Fibroblast of gingiva (primary cell): ENCODE data around the gene LHX2.

Experiments used
- DNase-seq: peaks from one replicate; pipeline ENCODE4 v3.0.0-alpha.2; 2011; ENCODE audit warnings: low read depth

LHX2 gene

DNA sequence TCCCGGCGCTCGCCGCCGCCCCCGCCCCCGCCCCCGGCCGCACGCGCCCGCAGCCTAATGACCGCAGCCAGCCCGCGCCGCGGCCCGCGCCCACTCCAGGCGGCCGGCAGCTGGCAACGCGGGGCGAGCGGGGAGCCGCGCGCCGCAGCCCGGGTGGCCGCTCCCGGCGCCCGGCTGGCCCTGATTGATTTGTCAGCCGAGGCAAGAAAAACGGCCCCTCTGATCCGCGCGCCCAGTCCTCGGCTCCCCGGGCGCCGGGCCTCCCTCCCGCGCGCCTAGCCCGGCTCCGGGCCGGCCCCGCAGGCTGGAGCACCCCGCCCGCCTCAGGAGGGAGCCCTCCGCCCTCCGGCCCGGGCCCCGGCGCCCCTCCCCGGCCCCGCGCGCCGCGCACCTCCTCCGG, 11.9 kb upstream of the LHX2 start:
- DNase-seq = no peak

- no peak for DNase-seq
Measured at GRCh38 chr9:124000161-124000783, 11.3 kb upstream of the LHX2 start.

GRCh38 chr9:124000784-124001457, 10.6 kb upstream of the LHX2 start:
- no peak for DNase-seq

DNA sequence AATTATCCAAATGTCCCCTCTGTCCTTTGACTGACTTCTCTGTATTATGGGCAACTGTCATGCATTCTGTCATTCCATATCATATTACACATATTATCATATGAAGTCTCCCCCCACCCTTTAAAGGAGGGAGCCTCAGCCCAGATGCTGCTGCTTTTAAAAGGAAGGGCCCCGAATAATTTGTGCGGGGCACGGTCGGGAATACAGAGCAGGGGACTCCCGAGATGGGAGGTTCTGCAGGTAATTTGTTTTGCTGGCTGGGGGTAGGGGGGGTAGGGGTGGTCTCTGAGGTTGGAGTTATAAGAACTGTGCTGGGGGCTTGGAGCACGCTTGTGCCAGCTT, 10.1 kb upstream of the LHX2 start:
- no peak for DNase-seq

GRCh38 chr9:124001866-124002525, 9.6 kb upstream of the LHX2 start:
- DNase-seq = no peak

DNA sequence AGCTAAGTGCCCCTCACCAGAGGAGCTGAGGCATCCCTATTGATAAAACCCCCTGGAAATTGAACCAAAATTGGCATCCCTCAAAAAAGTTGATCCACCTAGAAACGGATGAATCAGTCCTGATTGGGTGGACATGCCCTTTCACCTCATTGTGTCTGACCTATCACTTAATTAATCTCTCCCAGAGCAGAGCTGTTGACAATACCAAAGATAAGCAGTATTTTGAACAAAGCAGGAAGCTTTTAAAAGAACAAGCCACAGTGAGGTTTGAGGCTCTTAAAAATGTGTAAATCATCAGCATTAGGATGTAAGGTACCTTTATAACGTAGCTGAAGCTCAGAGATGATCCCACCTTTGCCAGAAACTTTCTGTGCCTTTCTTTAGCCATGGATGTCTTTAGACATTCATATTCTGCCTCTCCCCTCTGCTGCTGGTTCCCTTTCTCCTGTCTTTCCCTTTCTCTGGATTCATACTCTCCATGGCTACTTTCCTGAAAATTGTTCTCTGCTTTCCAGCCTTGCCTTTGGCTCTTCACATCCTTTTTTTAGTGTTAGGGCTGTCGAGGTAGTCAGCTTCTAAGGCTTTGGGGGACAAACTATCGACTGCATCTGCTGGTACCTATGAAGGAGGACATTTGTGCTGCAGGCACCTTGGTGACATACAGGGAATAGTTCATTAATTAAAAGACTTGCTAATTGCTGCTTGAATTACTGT, 7.8 kb upstream of the LHX2 start:
- DNase-seq = no peak

DNA sequence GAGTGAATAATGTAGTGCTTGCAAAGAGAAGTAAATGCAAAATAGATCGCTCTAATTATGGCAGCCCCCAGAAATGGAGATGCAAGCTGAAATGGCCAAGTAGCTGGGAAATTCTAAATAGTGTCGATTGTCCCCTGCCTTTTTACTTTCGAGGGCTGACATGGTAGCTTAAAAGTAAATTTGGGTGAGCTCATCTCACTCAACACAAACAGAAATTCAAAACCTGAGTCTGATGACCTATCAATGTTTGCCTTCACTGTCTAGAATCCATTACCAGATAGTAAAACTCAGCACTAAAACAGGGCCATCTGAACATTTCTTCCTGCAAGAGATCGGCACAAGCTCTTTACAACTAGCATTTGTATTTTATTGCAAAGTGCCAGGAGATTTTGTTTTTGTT, 7.0 kb upstream of the LHX2 start:
- DNase-seq = no peak

DNA sequence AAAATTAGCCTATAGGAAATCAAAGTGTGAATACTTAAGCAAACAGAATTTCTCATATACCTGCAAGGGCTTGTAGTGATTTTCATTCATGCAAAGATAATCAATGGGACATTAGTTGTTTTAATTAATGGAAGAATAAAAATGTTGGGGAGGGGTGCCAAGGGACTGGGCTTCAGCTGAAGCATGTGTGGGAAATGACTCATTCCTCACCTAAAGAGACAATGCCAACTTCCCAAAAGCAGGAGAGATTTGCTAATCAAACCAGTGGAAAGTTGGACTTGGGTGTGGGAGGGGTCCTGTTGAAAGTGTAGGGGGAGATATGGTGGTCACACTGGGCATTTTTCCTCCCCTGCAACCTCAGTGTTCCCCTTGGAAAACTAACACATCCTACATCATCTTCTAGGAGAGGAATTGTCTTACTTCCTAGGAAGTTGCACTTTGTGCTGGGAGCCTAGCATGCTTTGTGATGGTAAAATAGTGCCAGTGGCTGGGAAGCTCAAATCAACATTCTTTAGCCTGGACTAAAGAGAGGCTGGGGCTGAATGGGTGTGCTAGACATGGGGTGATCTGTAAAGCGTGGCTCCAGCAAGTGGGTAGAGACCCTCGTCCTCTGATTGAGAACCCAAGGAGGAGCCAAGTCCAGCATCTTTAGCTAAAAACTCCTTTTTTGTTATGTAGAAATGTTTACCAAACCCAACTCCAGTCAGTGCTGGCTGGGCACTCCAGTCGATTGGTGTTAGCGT, 6.4 kb upstream of the LHX2 start:
- no peak for DNase-seq

GRCh38 chr9:124006448-124007361, 4.9 kb upstream of the LHX2 start:
- no peak for DNase-seq

DNA sequence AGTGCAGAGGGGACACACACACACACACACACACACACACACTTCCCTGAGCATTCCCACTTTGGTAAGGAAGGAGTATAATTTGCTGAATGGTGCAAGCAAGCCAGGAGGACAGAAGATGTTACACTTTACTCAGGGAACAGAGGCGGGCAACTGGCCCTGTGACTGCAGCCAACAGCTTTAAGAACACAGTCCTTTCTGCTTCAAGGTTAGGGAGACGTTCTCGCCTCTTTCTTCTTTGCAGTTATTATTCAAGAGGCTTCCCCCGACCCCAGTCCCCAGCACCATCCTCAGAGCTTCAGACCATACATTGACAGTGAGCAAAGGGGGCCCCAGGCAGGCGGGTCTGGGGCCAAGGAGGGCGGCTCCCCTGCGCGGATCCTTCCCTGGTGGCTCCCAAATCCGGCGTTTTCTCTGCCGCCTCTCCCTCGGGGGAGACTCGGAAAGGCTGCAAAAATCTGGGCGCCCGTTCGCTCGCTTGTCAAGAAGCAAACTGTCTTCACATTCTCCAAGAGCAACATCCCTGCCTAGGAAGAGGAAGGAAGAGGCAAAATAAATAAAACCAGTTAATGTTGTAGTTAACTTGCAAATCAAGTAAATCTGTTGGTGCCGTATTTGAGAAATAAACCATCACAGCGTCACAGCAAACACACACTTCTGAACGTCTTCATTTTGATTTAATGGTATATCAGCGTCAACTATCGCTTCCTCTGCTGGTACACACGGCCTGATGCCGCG, 3.8 kb upstream of the LHX2 start:
- no peak for DNase-seq

DNA sequence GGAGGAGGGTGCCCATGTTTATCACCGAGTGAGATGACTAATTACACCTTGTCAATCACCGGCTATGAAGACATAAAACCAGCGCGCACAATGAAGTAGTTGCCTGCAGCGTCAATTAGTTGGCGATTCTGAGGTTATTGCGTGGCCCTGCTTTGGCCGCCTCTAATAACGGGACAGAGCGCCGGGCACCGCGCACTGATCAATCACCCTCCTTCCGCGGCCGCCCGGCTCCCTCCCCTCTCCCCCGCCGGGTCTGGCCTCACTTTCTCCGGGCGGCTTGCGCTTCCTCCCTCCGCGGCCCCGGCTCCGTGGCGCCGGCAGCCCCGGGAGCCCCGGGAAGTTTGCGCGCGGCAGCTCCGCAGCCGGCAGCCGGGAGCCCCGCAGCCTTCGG, 3.3 kb upstream of the LHX2 start:
- DNase-seq = no peak

GRCh38 chr9:124008694-124009530, 2.7 kb upstream of the LHX2 start:
- no peak for DNase-seq

DNA sequence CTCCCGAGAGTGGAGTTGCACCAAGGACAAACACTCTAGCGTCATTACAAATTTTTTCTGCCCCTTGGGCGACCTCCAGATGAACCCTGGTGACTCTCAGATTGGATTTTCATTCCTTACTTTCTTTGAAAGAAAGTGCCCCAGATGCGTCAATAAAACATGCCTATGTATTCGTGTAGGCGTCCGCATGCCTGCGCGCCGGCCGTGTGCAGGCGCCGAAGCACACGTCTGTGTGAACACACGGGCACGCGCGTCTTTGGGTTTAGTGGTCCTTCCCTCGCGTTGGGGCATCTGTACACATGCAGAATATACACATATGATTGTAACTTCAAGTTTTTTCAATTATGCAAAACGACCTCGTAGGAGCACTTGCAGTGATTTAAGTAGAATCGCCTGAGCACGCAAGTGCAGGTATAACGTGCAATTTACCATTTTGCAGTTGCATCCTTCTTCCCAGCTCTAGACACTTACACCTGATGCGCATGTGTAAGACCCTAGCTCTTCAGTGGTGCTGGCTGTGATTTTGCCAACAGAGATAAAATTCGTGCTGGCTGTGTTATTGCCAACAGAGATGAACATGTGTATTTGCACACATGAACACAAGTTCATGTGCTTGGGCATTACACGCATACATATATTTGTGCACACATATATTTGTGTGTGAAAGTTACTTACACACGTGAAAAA, 1.9 kb upstream of the LHX2 start:
- no peak for DNase-seq

- no peak for DNase-seq
Measured at GRCh38 chr9:124010303-124010664, 1.3 kb upstream of the LHX2 start.

GRCh38 chr9:124010665-124011321, 775 bp upstream of the LHX2 start:
- no peak for DNase-seq

DNA sequence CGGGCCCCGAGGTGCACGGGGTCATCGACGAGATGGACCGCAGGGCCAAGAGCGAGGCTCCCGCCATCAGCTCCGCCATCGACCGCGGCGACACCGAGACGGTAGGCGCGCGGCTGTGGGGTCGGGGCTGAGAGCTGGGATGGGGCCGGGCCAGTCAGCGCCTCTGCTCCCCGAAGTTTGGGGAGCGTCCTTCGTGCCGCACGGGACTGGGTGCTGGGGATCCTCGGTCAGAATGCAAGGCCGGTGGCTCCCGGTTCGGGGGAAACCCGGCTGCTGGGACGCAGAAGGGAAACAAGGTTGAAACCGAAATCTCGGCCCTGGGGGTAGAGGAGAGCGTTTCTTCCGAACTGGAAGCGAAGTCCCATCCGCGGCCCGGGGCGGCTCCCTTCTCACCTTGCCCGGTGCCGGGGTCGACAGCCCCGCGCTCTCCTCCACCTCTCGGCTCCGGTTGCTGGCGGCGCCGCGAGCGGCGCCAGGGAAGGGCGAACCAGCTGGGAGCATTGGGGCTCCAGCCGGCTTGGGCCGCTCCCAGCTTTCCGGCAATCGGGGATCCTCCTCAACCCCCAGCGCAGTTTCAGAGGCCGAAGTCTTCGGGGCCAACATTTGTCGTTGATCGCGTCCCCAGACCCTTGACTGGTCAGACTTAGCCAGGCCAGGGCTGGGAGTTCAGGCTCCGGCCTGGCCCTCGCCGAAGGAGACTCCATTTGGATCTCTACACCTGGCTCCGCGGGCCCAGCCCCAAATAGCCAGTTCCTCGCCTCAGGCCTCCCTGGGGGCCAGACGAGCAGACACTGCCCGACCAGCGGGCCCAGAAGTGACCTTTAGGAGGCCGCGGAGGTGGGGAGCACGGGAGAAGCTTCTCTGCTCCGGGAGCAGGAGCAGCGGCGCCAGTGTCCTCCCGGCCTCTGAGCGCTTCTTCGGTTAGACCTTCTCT, 1.1 kb downstream of the LHX2 start:
- no peak for DNase-seq
